GM23248 (cell line): Measurements from ENCODE around the gene SLC35A2.

Experiments used
- EZH2 ChIP-seq: fragments of 200-600 bp; sonication (generic); IDR thresholded peaks from 2 replicates; pipeline ENCODE4 v1.6.1; 2018; ENCODE audit warnings: antibody characterized with exemption, mild to moderate bottlenecking; ENCODE audit not compliant: insufficient read depth, poor library complexity, severe bottlenecking
- EZH2phosphoT487 ChIP-seq: fragments of 200-600 bp; sonication (generic); IDR thresholded peaks from 2 replicates; pipeline ENCODE4 v1.6.1; 2018; ENCODE audit warnings: antibody characterized with exemption, moderate library complexity, mild to moderate bottlenecking, low read depth; ENCODE audit not compliant: insufficient read depth

DNA sequence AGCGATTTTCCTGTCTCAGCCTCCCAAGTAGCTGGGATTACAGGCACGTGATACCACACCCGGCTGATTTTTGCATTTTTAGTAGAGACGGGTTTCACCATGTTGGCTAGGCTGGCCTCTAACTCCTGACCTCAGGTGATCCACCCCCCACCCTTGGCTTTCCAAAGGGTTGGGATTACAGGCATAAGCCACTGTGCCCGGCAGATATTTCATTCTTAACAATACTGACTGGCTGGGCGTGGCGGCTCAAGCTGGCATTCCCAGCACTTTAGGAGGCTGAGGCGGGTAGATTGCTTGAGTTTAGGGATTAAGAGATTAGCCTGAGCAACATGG lies 12.4 kb downstream of the SLC35A2 start:
- TF ChIP-seq EZH2 (no peak), EZH2phosphoT487 (no peak)
